ENCODE measurements around the gene KAT7.

KAT7 gene

GRCh38 chr17:49881054-49881402 lies 92.5 kb downstream of the KAT7 start:
- H3K9ac ChIP-seq (ENCODE audit: insufficient read length): no peak overlapping the region
- H3K4me3 ChIP-seq: peak overlapping the region; percentile 70; the same call in 1 of the 2 replicates
- no peak for TF ChIP-seq FOXP2 (optimal IDR thresholded peaks at IDR 0.05; ENCODE audit: control extremely low read depth, extremely low read length, insufficient read depth)
- TF ChIP-seq EZH2 (IDR thresholded peaks at IDR 0.05): no peak
- TF ChIP-seq POLR2AphosphoS5 (IDR thresholded peaks at IDR 0.05; ENCODE audit: borderline replicate concordance, low read depth, low read length): no peak
- DNase-seq (ENCODE audit: low read depth, low spot score): no peak
- H3K9me3 ChIP-seq (ENCODE audit: low read depth, low read length): no peaks in the 10 kb centered on the region
- no peaks in the 10 kb centered on the region for H3K36me3 ChIP-seq (ENCODE audit: insufficient read depth, low read length)
- no peak overlapping the region for H3K27ac ChIP-seq

- H3K4me3 ChIP-seq: no peak overlapping the region
- no peak overlapping the region for H3K27ac ChIP-seq
- TF ChIP-seq POLR2AphosphoS5 (IDR thresholded peaks at IDR 0.05; ENCODE audit: borderline replicate concordance, low read depth, low read length) (no peak), EZH2 (IDR thresholded peaks at IDR 0.05) (no peak), FOXP2 (optimal IDR thresholded peaks at IDR 0.05; ENCODE audit: control extremely low read depth, extremely low read length, insufficient read depth) (no peak)
- DNase-seq (ENCODE audit: low read depth, low spot score): no peak
- H3K36me3 ChIP-seq (ENCODE audit: insufficient read depth, low read length): no peaks in the 10 kb centered on the region
- no peaks in the 10 kb centered on the region for H3K9me3 ChIP-seq (ENCODE audit: low read depth, low read length)
- H3K9ac ChIP-seq (ENCODE audit: insufficient read length): no peak overlapping the region
Measured at GRCh38 chr17:49882434-49882833, 94.0 kb downstream of the KAT7 start.
